Activated CD4-positive, alpha-beta T cell treated with anti-CD3 and anti-CD28 coated beads for 24 hours (primary cell): Measurements from ENCODE around the gene LASP1.
"Not testable (repeated sequence)": the region's sequence is repeated elsewhere in the genome, so short reads cannot be mapped to it uniquely, and the experiment has no call there.

Experiments
- DNase-seq, 2 donors: peaks; one replicate each; pipeline ENCODE4 v3.0.0-alpha.2; 2020; ENCODE audit warnings: low read depth in 2 of 2

The LASP1 gene

GRCh38 chr17:38930782-38931181, 60.9 kb downstream of the LASP1 start:
- DNase-seq = not testable (repeated sequence)

DNA sequence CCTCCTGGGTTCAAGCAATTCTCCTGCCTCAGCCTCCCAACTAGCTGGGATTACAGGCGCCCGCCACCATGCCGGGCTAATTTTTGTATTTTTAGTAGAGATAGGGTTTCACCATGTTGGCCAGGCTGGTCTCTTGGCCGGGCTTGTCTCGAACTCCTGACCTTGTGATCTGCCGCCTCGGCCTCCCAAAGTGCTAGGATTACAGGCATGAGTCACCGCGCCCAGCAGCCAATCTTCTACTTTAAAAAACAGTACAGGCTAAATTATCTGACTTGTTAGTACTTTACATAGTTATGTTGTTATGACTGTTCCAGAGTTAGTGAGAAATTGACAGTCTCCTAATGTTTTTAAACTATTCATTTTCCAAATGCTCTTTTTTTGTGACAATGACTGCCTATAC, 64.1 kb downstream of the LASP1 start:
- DNase-seq = not testable (repeated sequence)

- DNase-seq = no peak
These were observed 70.1 kb downstream of the LASP1 start for GRCh38 chr17:38939987-38940386.

DNA sequence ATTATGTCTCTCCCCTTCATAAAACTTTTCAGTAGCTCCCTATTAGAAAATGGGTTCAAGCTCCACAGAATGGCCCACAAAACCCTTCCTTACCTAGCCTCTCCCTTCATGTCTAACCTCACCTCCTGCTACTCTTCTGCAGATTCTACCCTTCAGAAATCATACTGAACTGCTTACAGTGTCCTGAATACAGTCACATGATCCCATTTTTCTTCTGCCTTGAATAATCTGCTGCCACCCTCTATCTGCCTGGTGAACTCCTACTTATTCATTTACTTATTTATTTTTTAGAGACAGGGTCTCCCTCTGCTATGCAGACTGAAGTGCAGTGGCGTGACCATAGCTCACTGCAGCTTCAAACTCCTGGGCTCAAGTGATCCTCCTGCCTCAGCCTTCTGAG, 70.5 kb downstream of the LASP1 start:
- DNase-seq = no peak

GRCh38 chr17:38942696-38943334, 73.0 kb downstream of the LASP1 start:
- DNase-seq = no peak

GRCh38 chr17:38943607-38944006, 73.7 kb downstream of the LASP1 start:
- no peak for DNase-seq

GRCh38 chr17:38947189-38947588, 77.3 kb downstream of the LASP1 start:
- DNase-seq = no peak

GRCh38 chr17:38953800-38954199, 83.9 kb downstream of the LASP1 start:
- not testable (repeated sequence) for DNase-seq

DNA sequence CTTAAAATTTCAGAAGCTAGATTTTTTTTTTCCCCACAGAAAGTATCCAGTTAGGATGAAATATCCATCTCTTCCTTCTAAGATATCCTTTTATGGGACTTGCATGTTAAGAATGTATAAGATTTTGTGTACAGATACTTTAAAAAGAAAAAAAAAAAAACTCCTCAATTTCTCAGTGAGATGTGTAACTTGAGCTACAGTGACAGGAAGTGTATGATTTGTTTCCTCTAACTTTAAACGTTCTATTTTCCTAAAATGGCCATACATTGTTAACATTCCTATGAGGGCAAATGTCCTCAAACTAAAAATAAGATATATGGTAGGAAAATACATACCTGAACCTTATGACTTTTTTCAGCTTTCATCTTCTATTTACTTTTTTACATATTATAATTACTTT, 88.5 kb downstream of the LASP1 start:
- DNase-seq = no peak

- no peak for DNase-seq
These were observed 88.9 kb downstream of the LASP1 start for GRCh38 chr17:38958756-38959155.

- DNase-seq = no peak
These were observed 89.7 kb downstream of the LASP1 start for GRCh38 chr17:38959508-38959907.

DNA sequence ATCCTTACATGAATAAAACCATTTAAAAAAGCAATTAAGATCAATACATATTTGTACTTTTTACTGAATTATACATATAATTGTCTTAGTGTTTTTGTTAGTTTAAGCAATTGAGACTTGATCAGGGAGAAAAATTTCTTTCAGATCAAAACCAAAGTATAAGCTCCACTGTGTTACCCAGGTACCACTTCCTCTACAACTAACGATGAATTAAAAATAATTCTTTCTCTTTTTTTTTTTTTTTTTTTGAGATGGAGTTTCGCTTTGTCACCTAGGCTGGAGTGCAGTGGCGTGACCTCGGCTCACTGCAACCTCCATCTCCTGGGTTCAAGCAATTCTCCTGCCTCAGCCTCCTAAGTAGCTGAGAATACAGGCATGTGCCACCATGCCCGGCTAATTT, 90.5 kb downstream of the LASP1 start:
- DNase-seq = no peak

DNA sequence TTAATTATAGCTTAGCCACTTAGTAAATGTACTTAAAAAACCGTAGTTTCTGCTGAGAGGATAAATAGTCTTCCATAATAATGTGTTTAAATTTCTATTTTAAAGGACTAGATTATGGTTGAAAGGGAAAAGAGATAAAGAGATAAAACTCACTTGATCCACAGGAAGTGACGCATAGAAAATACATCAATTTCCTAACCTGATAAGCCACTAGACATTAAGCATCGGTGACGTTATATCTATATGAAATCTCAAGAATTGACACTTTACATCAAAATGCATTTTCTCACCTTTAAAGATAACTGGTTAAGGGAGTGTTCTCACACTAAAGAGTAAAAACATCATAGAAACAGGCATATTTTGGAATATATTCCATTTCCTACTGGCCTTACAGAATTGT, 91.6 kb downstream of the LASP1 start:
- DNase-seq = no peak

GRCh38 chr17:38967290-38967738, 97.5 kb downstream of the LASP1 start, which contains the start of gene FBXO47:
Gene FBXO47 (minus strand): TSS chr17:38967403. CDS start chr17:38963025, 4,378 bp downstream.
- peak; percentile 64 to 77 for DNase-seq

DNA sequence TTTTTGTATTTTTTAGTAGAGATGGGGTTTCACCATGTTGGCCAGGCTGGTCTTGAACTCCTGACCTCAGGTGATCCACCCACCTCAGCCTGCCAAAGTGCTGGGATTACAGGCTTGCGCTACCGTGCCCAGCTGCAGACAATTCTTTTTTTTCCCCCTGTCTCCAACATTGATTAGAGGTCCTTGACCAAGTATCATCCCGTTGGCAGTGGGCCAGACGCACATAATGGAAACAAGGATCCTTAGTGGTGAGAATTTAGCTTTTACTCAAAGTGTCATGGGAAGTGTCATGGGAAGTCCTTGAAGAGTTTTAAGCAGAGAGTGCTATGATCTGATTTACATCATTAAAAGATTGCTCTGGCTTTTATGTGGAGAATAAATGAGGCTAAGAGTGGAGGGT, 99.4 kb downstream of the LASP1 start:
- no peak for DNase-seq

DNA sequence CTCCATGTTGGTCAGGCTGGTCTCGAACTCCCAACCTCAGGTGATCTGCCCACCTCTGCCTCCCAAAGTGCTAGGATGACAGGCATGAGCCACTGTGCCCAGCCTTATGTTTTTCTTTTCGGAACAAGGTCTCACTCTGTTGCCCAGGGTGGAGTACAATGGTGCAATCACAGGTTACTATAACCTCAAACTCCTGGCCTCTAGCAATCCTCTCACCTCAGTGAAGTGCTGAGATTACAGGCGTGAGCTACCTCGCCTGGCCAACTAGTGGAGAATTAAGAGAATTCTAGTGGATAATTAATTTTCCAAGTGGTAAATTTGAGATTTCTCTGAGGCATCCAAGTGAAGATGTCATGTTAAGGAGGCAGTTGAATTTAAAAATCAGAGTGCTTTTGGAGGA, 100.3 kb downstream of the LASP1 start:
- no peak for DNase-seq

GRCh38 chr17:38970804-38971203, 100.9 kb downstream of the LASP1 start:
- DNase-seq = no peak
